Measurements from ENCODE around the gene HMGB4. TPM values are rescaled to one million over a fixed set of nuclear protein-coding genes. Genes with fewer than 3 reads are reported as not detected.

The HMGB4 gene
- total RNA-seq, 4 donors from 2014 or later, result not detected

- no peak for TF ChIP-seq CTCF (IDR thresholded peaks at IDR 0.05; ENCODE audit: low read depth)
These were observed 10.8 kb downstream of the HMGB4 start for GRCh38 chr1:33874636-33875035.

GRCh38 chr1:33875862-33876261, 12.0 kb downstream of the HMGB4 start:
- no peak for TF ChIP-seq CTCF (IDR thresholded peaks at IDR 0.05; ENCODE audit: low read depth)

DNA sequence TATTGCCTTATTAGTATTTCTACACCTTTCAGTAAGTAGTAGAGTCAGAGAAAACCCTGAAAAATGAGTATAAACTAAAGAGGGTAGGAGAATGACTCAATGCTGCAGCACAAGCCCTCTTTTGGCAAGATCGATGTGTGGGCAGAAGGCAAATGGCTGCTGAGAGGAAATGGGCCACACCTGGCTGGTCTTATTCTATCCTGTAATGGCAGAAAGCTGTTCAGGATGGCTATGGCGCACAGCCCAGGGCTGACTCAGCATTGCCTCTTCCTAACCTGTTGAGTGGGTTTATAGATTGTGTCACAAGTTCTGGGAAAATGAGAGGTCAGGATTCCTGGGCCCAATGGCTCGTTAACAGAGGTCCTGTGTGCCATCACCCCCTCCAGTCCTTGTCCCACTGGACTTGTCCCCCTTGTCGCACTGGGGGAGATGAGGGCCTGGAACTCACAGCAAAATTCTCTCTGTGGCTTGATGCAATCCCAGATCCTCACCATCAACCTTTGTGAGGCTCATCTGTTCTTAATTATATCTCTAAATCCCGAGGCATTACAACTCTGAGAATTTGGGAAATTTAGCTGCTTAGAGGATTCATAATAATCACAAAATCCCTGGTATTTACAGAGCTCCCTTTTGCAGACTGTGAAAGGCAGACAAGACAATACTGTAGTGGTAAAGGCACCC, 13.2 kb downstream of the HMGB4 start:
- no peak for TF ChIP-seq CTCF (IDR thresholded peaks at IDR 0.05; ENCODE audit: low read depth)

- no peak for TF ChIP-seq CTCF (IDR thresholded peaks at IDR 0.05; ENCODE audit: low read depth)
These were observed 14.5 kb downstream of the HMGB4 start for GRCh38 chr1:33878392-33878791.

DNA sequence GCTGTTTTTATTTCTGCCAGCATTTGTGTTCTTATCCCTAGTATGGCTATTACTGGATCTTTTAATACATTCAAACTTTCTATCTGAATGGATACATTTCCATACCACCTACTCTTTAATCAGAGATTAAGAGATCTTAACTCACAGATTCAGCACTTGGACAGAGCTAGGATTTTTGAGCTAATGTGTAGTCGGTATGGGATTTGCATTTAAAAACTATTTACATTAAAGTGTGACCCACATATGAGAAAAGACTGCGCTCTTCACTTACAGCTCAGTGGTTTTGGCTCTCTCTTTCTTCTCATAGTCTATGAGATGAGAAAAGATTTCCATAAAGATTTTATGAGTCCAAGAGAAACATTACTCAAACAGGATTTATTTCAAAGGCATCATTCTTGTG, 16.4 kb downstream of the HMGB4 start:
- TF ChIP-seq CTCF (IDR thresholded peaks at IDR 0.05; ENCODE audit: low read depth), result no peak

DNA sequence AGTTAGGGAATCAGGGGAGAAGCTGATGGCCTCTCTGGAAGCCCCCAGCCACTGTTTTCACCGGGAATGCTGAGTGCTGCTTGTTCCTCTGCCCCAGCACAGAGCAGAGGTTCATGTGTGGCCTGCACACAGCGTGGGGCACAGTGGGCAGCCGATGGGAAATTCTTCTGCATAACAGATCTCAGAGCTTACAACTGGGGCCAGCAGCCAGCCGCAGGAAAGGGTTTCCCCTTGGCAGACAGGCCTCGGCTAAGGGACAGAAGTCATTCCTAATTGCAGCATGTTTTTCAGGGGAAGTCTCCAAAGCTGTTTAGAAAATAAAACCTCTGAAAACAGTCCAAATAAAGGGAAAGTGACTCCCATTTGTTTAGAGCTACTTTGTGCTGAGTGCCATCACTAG, 22.6 kb downstream of the HMGB4 start:
- no peak for TF ChIP-seq CTCF (IDR thresholded peaks at IDR 0.05; ENCODE audit: low read depth)

DNA sequence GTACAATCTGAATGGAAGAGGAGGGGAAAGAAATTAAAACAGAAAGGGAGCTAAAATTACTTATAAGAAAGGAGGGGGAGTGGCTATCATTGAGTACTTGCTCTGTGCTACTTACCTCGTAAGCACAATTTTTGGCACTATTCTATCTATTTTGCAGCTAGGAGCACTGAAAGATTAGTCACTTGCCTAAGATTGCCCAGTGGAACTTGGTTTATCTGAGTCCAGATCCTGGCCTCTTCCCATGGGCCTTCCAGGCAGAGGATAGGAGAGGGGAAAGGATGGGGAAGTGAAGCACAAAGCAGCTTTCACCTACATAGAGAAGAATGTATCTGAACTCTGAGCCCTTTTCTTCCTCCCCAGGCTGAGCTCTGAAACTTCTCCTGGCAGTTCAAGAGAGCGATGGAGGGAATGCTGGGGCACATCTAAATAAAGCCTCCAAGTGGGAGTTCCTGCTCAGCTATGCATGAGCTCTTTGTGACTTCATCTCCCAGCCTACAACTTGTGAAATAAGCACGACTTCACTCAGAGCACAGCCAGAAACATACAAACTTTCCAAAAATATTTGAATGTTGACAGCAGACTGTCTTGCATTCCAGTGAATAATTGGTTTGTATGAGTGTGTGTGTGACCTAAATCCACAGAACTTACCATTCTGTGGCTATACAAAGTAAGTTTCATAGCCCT, 29.4 kb downstream of the HMGB4 start:
- TF ChIP-seq CTCF (IDR thresholded peaks at IDR 0.05; ENCODE audit: low read depth), result no peak

Measured in subcutaneous adipose tissue (tissue), 4 donors.